GM12801 (cell line): Measurements from ENCODE around the gene ADRA2C.

Experiments
- CTCF ChIP-seq: IDR thresholded peaks from one replicate; pipeline ENCODE4 v1.5.1; 2011; ENCODE audit warnings: control low read depth; ENCODE audit not compliant: insufficient read length; ENCODE audit errors: extremely low read depth

Gene ADRA2C

GRCh38 chr4:3727847-3728469, 38.2 kb upstream of the ADRA2C start:
- no peak for TF ChIP-seq CTCF

DNA sequence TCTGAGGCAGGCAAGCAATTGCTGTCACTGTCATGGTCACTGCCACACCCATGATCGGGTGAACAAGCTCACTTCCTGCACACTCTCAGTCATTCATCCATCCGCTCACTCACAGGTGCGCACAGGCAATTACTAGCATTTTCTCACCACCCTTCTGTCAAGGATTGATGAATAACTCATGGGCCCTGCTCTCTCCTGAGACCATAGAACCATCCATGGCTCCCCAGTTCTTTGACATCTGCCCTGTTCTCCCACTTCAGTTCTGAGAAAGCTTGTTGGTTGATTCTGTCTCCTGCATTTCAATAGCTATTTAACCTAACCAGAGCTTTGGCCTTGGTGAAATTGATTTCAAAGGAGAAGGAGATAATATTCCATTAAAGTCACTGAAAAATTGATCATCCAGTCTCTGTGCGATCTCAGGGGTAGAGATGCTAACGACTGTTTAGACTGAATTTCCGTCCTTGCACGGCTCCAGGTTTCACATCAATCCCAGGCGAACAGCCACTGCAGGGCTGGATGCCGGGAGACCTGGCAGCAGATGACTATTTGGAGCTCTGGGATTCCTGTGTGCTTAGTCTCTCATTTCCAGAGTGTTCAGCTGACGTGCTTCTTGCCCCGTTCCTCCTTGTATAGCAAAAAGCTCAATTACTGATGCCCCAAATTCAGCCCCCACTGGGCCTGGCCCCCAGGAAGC, 36.9 kb upstream of the ADRA2C start:
- TF ChIP-seq CTCF = no peak

GRCh38 chr4:3729882-3730226, 36.3 kb upstream of the ADRA2C start:
- TF ChIP-seq CTCF = no peak

DNA sequence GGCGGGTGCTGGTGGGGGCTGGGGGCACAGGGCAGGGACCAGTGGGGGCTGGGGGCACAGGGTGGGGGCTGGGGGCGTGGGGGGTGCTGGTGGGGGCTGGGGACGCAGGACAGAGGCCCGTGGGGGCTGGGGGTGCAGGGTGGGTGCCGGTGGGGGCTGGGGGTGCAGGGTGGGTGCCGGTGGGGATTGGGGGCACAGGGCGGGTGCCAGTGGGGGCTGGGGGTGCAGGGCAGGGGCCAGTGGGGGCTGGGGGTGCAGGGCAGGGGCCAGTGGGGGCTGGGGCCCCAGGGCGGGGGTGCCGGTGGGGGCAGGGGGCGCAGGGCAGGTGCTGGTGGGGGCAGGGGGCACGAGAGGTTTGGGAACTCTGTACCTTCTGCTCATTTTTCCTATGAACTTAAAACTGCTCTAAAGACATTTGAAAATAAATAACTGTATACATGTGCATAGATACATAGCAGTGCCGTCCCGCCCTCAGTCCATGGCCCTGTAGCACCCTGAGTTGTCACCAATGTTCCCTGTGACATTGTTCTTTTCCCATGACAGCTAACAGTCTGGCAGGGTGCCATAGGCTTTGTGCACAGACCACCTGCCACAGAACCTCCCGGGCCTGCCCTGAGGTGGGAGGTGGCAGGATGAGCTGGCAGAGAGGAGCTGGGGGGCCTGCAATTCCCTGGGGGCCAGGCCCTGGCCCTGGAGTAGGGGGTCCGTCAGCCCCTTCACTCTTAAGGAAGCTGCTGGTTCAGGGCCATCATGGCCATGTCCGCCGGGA, 35.6 kb upstream of the ADRA2C start:
- TF ChIP-seq CTCF = no peak

DNA sequence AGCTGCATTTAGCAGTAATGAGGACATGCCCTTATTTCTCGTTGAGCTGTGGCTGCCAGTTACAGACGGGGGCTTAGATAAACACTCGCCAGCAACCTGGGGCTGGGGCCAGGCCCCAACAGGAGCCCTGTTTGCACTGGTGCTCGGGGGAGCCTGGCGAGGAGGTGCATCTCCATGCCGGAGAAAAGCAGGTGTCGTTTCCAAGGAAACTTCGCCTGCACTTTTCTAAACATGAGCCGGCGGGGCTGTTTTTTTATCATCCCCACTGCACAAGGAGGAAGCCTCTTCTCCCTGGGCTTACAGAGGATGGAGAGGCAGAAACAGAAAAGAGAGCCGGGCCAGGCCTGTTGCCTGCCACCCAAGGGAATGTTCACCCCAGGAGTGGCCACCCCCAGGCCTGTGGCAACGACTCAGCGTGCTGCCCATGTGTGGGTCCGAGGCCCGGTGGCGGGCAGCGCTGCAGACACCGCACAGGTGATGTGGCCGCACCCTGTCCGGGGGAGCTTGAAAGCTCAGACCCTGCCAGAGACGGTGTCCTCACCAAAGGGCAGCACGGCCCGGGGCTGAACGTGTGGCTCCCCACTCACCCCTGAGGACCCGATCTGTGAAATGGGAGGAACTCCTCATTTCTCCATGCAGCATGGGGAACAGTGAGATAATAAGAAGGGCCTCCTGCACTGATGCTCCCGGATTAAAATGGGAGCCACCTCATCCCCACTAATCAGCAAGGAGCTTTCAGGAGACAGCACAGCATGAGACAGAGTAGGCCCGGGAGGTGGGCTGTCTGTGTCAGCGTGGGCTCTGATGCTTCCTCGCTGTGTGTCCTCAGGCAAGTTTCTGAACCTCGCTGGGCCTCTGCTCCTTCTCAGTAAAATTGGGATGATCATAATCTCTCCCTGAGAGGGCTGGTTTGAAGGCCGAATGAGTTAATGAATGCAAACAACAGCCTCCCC, 33.8 kb upstream of the ADRA2C start:
- no peak for TF ChIP-seq CTCF

DNA sequence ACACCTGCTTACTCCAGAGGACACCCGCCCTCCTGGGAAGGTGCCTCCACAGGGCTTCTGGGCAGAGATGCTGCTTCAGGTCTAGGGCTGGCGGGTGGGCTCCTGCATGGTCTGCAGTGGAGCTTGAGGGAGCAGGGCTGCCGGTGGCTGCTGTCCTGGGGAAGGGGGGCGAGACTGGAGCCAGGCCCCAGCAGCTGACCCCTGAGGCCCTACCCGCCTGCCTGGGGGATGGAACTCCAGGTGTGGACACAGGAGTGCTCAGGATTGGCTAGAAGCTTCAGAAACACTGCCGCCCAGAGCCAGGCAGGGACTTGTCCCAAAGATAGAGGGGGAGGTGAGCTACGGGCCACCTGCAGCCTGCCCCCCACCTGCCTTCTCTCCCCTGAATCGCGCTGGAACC, 33.0 kb upstream of the ADRA2C start:
- no peak for TF ChIP-seq CTCF

DNA sequence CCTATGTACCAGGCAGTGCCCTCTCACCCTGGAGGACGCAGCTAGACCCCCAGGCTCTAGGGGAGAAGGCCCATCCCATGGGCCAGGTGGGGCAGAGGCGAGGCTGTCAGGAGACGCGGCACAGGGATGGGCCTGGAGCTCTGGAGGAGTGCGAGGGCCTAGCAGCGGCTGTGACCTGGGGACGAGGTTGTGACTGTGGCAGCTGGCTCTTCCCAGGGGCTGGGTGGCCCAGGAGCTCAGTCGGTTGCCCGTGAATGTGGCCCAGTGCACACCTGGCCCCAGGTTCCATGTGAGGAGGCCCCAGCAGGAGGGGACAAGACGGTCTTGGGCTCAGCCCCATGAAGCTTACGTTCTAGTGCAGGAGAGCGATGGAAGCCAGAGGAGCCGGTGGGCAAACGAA, 31.0 kb upstream of the ADRA2C start:
- TF ChIP-seq CTCF = no peak
